Uterus (tissue), 2 donors: ENCODE measurements around the gene ACACB.
A peak's percentile ranks its signal among the peaks of the same experiment; 100 is the strongest.

Source experiments
- POLR2A ChIP-seq, 2 donors: fragments of 450-650 bp; IDR thresholded peaks; one replicate each; pipeline ENCODE4 v1.6.1; 2016; ENCODE audit warnings: antibody characterized with exemption in 2 of 2, mild to moderate bottlenecking in 1 of 2, moderate library complexity in 1 of 2
- TF ChIP-seq, protein P1 (sequence below), 4 experiments: fragments of 200-600 bp in 2 of 4; fragments of 450-650 bp in 2 of 4; sonication (generic) in 2 of 4; IDR thresholded peaks; one replicate each; pipeline ENCODE4 v1.5.1; 2016 to 2019; ENCODE audit warnings: antibody characterized with exemption in 4 of 4, mild to moderate bottlenecking in 2 of 4, moderate library complexity in 1 of 4

DNA sequence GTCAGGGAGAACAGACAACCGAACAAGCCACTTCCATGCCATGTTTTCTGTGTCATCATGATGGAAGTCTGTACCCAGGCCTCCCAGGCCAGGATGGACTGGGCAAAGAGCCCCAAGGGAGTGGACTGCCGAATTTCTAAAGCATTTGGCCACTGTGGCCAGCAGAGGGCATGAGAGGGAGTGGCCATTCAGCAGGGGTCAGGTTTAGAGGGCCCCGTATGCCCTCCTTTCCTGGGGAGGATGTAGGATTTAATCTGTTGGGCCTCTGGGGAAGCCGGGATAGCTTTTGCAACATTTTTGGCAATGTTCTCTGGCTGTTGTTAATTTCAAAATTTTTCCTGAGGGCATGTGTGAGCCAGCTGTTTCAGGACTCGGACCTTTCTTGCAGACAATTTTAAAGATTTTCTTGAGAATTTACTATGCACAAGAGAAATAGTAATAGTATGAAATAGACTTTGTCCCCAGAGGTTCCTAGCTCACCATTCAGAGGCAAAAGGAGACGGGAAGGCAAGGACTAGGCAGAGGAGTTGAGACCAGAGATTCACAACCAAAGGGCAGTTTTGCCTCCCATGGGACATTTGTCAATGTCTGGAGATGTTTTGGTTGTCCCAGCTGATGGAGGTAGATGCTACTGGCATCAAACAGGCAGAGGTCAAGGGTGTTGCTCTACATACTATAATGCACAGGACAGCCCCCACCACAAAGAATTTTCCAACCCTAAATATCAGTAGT, 18.0 kb downstream of the ACACB start:
- TF ChIP-seq, protein P1, sequence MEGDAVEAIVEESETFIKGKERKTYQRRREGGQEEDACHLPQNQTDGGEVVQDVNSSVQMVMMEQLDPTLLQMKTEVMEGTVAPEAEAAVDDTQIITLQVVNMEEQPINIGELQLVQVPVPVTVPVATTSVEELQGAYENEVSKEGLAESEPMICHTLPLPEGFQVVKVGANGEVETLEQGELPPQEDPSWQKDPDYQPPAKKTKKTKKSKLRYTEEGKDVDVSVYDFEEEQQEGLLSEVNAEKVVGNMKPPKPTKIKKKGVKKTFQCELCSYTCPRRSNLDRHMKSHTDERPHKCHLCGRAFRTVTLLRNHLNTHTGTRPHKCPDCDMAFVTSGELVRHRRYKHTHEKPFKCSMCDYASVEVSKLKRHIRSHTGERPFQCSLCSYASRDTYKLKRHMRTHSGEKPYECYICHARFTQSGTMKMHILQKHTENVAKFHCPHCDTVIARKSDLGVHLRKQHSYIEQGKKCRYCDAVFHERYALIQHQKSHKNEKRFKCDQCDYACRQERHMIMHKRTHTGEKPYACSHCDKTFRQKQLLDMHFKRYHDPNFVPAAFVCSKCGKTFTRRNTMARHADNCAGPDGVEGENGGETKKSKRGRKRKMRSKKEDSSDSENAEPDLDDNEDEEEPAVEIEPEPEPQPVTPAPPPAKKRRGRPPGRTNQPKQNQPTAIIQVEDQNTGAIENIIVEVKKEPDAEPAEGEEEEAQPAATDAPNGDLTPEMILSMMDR (IDR thresholded peaks at IDR 0.05): peak in 3 of 4 experiments; percentile 30 to 37 (median 32)
- no peak for TF ChIP-seq POLR2A (IDR thresholded peaks at IDR 0.05)
